ENCODE measurements around the gene SDSL.

SDSL gene

DNA sequence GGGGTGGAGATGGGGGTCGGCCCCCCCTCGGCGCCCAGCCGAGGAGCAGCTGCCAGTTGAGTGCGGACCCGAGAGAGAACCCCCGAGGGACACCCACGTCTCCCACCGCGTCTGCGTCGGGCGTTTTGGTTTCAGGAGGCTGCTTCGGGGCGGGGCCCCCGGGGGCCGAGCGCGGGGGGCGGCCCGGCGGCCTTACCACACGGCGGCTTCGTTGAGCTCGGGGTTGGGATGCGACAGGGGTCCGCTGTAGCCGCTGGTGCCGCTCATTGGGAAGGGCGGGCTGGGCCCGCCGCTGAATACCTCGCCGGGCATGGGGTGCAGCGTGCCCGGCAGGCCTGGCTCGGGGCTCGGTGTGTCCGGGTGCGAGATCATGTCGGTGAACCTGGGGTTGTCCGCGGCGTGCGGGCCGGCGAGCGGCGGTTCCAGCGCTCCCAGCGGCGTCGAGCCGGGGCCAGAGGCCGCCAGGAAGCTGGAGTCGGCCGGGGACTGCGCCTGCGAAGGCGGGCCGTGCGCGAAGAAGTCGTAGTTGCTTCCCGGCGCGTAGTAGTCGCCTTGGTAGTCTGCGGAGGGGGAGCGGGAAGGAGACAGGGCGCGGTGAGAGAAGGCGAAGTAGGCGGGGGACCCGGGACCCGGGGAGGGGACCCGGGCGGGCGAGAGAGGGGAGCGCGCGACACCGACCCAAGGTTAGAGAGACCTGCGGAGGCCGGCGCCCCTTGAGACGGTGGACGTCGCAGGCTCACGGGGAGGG is 41.0 kb downstream of the SDSL start:
- ChIA-PET POLR2A (no interaction called here), CTCF (interaction anchor here (0.5 kb wide), 1 partner anchor 1123 kb away, joined by 4 read pairs; no protein-coding TSS in a partner anchor)
- no peak for DNase-seq (ENCODE audit: extremely low spot score)
- TF ChIP-seq NFRKB (IDR thresholded peaks at IDR 0.05) (no peak), HDGF (IDR thresholded peaks at IDR 0.05; ENCODE audit: borderline replicate concordance) (no peak), ZNF384 (IDR thresholded peaks at IDR 0.05) (no peak), FOXM1 (IDR thresholded peaks at IDR 0.05; ENCODE audit: borderline replicate concordance) (no peak), FOXK2 (IDR thresholded peaks at IDR 0.05) (no peak), ELF4 (IDR thresholded peaks at IDR 0.05) (no peak), L3MBTL2 (conservative IDR thresholded peaks at IDR 0.05) (no peak), TARDBP (IDR thresholded peaks at IDR 0.05) (no peak)

- CTCF ChIA-PET, result no interaction called here
These were observed 41.7 kb downstream of the SDSL start for GRCh38 chr12:113463746-113464451.

GRCh38 chr12:113464452-113464775 is 42.2 kb downstream of the SDSL start:
- CTCF ChIA-PET, result no interaction called here
- TF ChIP-seq FOXK2 (IDR thresholded peaks at IDR 0.05) (no peak), LEF1 (IDR thresholded peaks at IDR 0.05; ENCODE audit: borderline replicate concordance) (no peak), PKNOX1 (IDR thresholded peaks at IDR 0.05) (no peak), HDGF (IDR thresholded peaks at IDR 0.05; ENCODE audit: borderline replicate concordance) (no peak), FOXM1 (IDR thresholded peaks at IDR 0.05; ENCODE audit: borderline replicate concordance) (no peak), SP1 (IDR thresholded peaks at IDR 0.05) (no peak), TARDBP (IDR thresholded peaks at IDR 0.05) (no peak), NFRKB (IDR thresholded peaks at IDR 0.05) (no peak), ZNF384 (IDR thresholded peaks at IDR 0.05) (no peak), FOXA1 (IDR thresholded peaks at IDR 0.05) (no peak), ELF4 (IDR thresholded peaks at IDR 0.05) (no peak), L3MBTL2 (conservative IDR thresholded peaks at IDR 0.05) (no peak), CTBP1 (IDR thresholded peaks at IDR 0.05; ENCODE audit: borderline replicate concordance) (no peak), BHLHE40 (IDR thresholded peaks at IDR 0.05; ENCODE audit: borderline replicate concordance) (no peak), ARNT (IDR thresholded peaks at IDR 0.05) (no peak)
- DNase-seq (ENCODE audit: extremely low spot score), result no peak
- POLR2A ChIA-PET, result no interaction called here

More at GRCh38 chr12:113463746-113464451, 41.7 kb downstream of the SDSL start:
- POLR2A ChIA-PET, result no interaction called here
- TF ChIP-seq FOXA1 (IDR thresholded peaks at IDR 0.05), result no peak
- TF ChIP-seq SUZ12 (IDR thresholded peaks at IDR 0.05), result no peak
- no peak for TF ChIP-seq ZNF384 (IDR thresholded peaks at IDR 0.05)
- TF ChIP-seq FOXM1 (IDR thresholded peaks at IDR 0.05; ENCODE audit: borderline replicate concordance), result no peak
- TF ChIP-seq L3MBTL2 (conservative IDR thresholded peaks at IDR 0.05), result no peak
- TF ChIP-seq SP1 (IDR thresholded peaks at IDR 0.05), result no peak
- no peak for TF ChIP-seq ELF4 (IDR thresholded peaks at IDR 0.05)
- TF ChIP-seq FOXK2 (IDR thresholded peaks at IDR 0.05), result no peak
- TF ChIP-seq LEF1 (IDR thresholded peaks at IDR 0.05; ENCODE audit: borderline replicate concordance), result no peak
- no peak for TF ChIP-seq BHLHE40 (IDR thresholded peaks at IDR 0.05; ENCODE audit: borderline replicate concordance)
- TF ChIP-seq TARDBP (IDR thresholded peaks at IDR 0.05), result no peak
- DNase-seq (ENCODE audit: extremely low spot score), result no peak

GRCh38 chr12:113464852-113465719 is 42.9 kb downstream of the SDSL start:
- POLR2A ChIA-PET, result no interaction called here
- no peak for DNase-seq (ENCODE audit: extremely low spot score)
- CTCF ChIA-PET, result no interaction called here
- TF ChIP-seq NFRKB (IDR thresholded peaks at IDR 0.05) (no peak), ELF4 (IDR thresholded peaks at IDR 0.05) (no peak), HDGF (IDR thresholded peaks at IDR 0.05; ENCODE audit: borderline replicate concordance) (no peak), BHLHE40 (IDR thresholded peaks at IDR 0.05; ENCODE audit: borderline replicate concordance) (no peak), PKNOX1 (IDR thresholded peaks at IDR 0.05) (no peak), FOXM1 (IDR thresholded peaks at IDR 0.05; ENCODE audit: borderline replicate concordance) (no peak), L3MBTL2 (conservative IDR thresholded peaks at IDR 0.05) (no peak), FOXA1 (IDR thresholded peaks at IDR 0.05) (no peak), ARNT (IDR thresholded peaks at IDR 0.05) (no peak), SP1 (IDR thresholded peaks at IDR 0.05) (no peak), ZNF384 (IDR thresholded peaks at IDR 0.05) (no peak), CTBP1 (IDR thresholded peaks at IDR 0.05; ENCODE audit: borderline replicate concordance) (no peak)

GRCh38 chr12:113465808-113466453 is 43.8 kb downstream of the SDSL start:
- ChIA-PET CTCF (no interaction called here), POLR2A (no interaction called here)
- no peak for DNase-seq (ENCODE audit: extremely low spot score)
- TF ChIP-seq L3MBTL2 (conservative IDR thresholded peaks at IDR 0.05), result no peak
- TF ChIP-seq FOXK2 (IDR thresholded peaks at IDR 0.05), result no peak
- TF ChIP-seq ELF4 (IDR thresholded peaks at IDR 0.05), result no peak
- TF ChIP-seq ARNT (IDR thresholded peaks at IDR 0.05), result no peak
- TF ChIP-seq TARDBP (IDR thresholded peaks at IDR 0.05), result no peak
- no peak for TF ChIP-seq CTBP1 (IDR thresholded peaks at IDR 0.05; ENCODE audit: borderline replicate concordance)
- no peak for TF ChIP-seq BHLHE40 (IDR thresholded peaks at IDR 0.05; ENCODE audit: borderline replicate concordance)
- TF ChIP-seq SP1 (IDR thresholded peaks at IDR 0.05), result no peak
- no peak for TF ChIP-seq ZNF384 (IDR thresholded peaks at IDR 0.05)
- no peak for TF ChIP-seq SUZ12 (IDR thresholded peaks at IDR 0.05)
- TF ChIP-seq FOXA1 (IDR thresholded peaks at IDR 0.05), result no peak
- TF ChIP-seq HDGF (IDR thresholded peaks at IDR 0.05; ENCODE audit: borderline replicate concordance), result no peak

All from HEK293T (cell line).